GM12878 (cell line): ENCODE measurements around the gene GDPD1. TPM values are rescaled to one million over a fixed set of nuclear protein-coding genes. Genes with fewer than 3 reads are reported as not detected.
"Not testable (repeated sequence)": the region's sequence is repeated elsewhere in the genome, so short reads cannot be mapped to it uniquely, and the experiment has no call there.

ENCODE experiments used
- ATAC-seq: fragments of 200-7000 bp; cut with Tn5 transposase; 3 replicates; pipeline ENCODE4 v1.9.1; 2020; ENCODE audit warnings: mild to moderate bottlenecking, moderate library complexity
- BruUV-seq: library from RNA; stranded (reverse); fragments of 400-500 nt; replicated peaks from 2 replicates; lab custom pipeline; 2021; lab: Mats Ljungman, UMichigan
- CTCF ChIA-PET: fragments of 300-600 bp; sonication (Branson Sonifier 250); formaldehyde crosslinking; extraction: SDS; loops from one replicate; lab custom pipeline; 2021; ENCODE audit warnings: inconsistent platforms; lab: Yijun Ruan, JAX
- POLR2A ChIA-PET: fragments of 350-600 bp; formaldehyde crosslinking; extraction: SDS; loops from one replicate; lab custom pipeline; 2021; ENCODE audit warnings: inconsistent platforms; lab: Charles Lee
- RAD21 ChIA-PET: fragments of 300-600 bp; sonication (Branson Sonifier 250); formaldehyde crosslinking; loops from one replicate; lab custom pipeline; 2023; ENCODE audit warnings: antibody characterized with exemption; ENCODE audit not compliant: unreplicated experiment; lab: Charles Lee
- SMC1A ChIA-PET: fragments of 300-600 bp; sonication (Branson Sonifier 250); formaldehyde crosslinking; loops from one replicate; lab custom pipeline; 2023; ENCODE audit not compliant: unreplicated experiment, uncharacterized antibody; lab: Charles Lee
- DNase-seq: peaks from one replicate; pipeline ENCODE4 v3.0.0-alpha.2; 2011; ENCODE audit warnings: low read depth, low spot score
- FAIRE-seq: peaks from 3 replicates; lab custom pipeline; 2011; peaks lifted over from hg19 to GRCh38; lab: Jason Lieb, UNC
- H2AFZ ChIP-seq: 2 replicates; pipeline ENCODE4 v1.6.0; 2011; ENCODE audit warnings: low read depth, low read length, control low read depth; ENCODE audit not compliant: control insufficient read depth
- H3K27ac ChIP-seq: 2 replicates; pipeline ENCODE4 v1.5.1; 2011; ENCODE audit warnings: control low read depth; ENCODE audit not compliant: control insufficient read depth, insufficient read depth
- H3K27me3 ChIP-seq, 2 experiments: replicated peaks in 1 of 2; 2 replicates each; pipeline versions ENCODE4 v1.6.0 to v1.6.1; 2011; ENCODE audit warnings: low read length in 1 of 2; ENCODE audit not compliant: control insufficient read depth in 2 of 2, insufficient read depth in 2 of 2
- H3K36me3 ChIP-seq, 2 experiments: 2 replicates each; pipeline ENCODE4 v1.5.1; 2011; ENCODE audit warnings: low read length in 1 of 2; ENCODE audit not compliant: control insufficient read depth in 2 of 2, insufficient read depth in 2 of 2
- H3K4me1 ChIP-seq: 2 replicates; pipeline ENCODE4 v1.6.1; 2011; ENCODE audit warnings: mild to moderate bottlenecking, low read length, moderate library complexity, mixed read lengths; ENCODE audit not compliant: control insufficient read depth, insufficient read depth
- H3K4me2 ChIP-seq: 2 replicates; pipeline ENCODE4 v1.6.0; 2011; ENCODE audit warnings: control low read depth; ENCODE audit not compliant: control insufficient read depth, insufficient read depth
- H3K4me3 ChIP-seq: fragments of 200-600 bp; sonication (generic); 2 replicates; pipeline ENCODE4 v1.5.1; 2016
- H3K79me2 ChIP-seq: 2 replicates; pipeline ENCODE4 v1.6.0; 2011; ENCODE audit warnings: low read length; ENCODE audit not compliant: control insufficient read depth, insufficient read depth
- H3K9ac ChIP-seq: 2 replicates; pipeline ENCODE4 v1.8.0; 2011; ENCODE audit warnings: low read length, control low read depth, mixed read lengths; ENCODE audit not compliant: control insufficient read depth, insufficient read depth
- H3K9me3 ChIP-seq: replicated peaks from 3 replicates; pipeline ENCODE4 v1.5.1; 2011; ENCODE audit warnings: mild to moderate bottlenecking, low read length; ENCODE audit not compliant: control insufficient read depth, insufficient read depth
- H4K20me1 ChIP-seq: 2 replicates; pipeline ENCODE4 v1.6.0; 2011; ENCODE audit not compliant: control insufficient read depth, insufficient read depth
- CREM ChIP-seq: IDR thresholded peaks from 2 replicates; pipeline ENCODE4 v1.6.1; 2014; ENCODE audit warnings: antibody characterized with exemption, low read depth
- EZH2 ChIP-seq: IDR thresholded peaks from 2 replicates; pipeline ENCODE4 v1.6.1; 2012; ENCODE audit warnings: low read depth, mild to moderate bottlenecking, control low read depth, inconsistent platforms, low read length, borderline replicate concordance; ENCODE audit not compliant: control insufficient read depth
- HDGF ChIP-seq: fragments of 450-650 bp; IDR thresholded peaks from 2 replicates; pipeline ENCODE4 v1.6.1; 2016; ENCODE audit warnings: antibody characterized with exemption
- MTA2 ChIP-seq: fragments of 450-650 bp; IDR thresholded peaks from 2 replicates; pipeline ENCODE4 v1.6.1; 2016; ENCODE audit warnings: low read depth, mild to moderate bottlenecking, moderate library complexity
- MTA3 ChIP-seq: IDR thresholded peaks from 2 replicates; pipeline ENCODE4 v1.6.1; 2012; ENCODE audit warnings: low read length, inconsistent platforms, borderline replicate concordance
- MYC ChIP-seq: IDR thresholded peaks from 2 replicates; pipeline ENCODE4 v1.6.1; 2011; ENCODE audit warnings: mild to moderate bottlenecking, low read length, moderate library complexity, inconsistent platforms; ENCODE audit not compliant: insufficient read depth, insufficient replicate concordance, insufficient read length, severe bottlenecking
- NFIC ChIP-seq: IDR thresholded peaks from 2 replicates; pipeline ENCODE4 v1.6.1; 2012; ENCODE audit warnings: low read depth, mild to moderate bottlenecking, inconsistent platforms, low read length, moderate library complexity
- NKRF ChIP-seq: fragments of 450-650 bp; conservative IDR thresholded peaks from 2 replicates; pipeline ENCODE4 v1.6.1; 2017; ENCODE audit warnings: mild to moderate bottlenecking, moderate library complexity
- NR2F1 ChIP-seq: fragments of 450-650 bp; conservative IDR thresholded peaks from 2 replicates; pipeline ENCODE4 v1.6.1; 2017; ENCODE audit warnings: mild to moderate bottlenecking
- RUNX3 ChIP-seq: IDR thresholded peaks from 2 replicates; pipeline ENCODE4 v1.6.1; 2012; ENCODE audit warnings: low read length, inconsistent platforms
- STAT1 ChIP-seq: fragments of 450-650 bp; conservative IDR thresholded peaks from 2 replicates; pipeline ENCODE4 v1.6.1; 2014; ENCODE audit warnings: antibody characterized with exemption, mild to moderate bottlenecking
- ZBTB33 ChIP-seq: fragments of 450-650 bp; IDR thresholded peaks from 2 replicates; pipeline ENCODE4 v1.6.1; 2017; ENCODE audit warnings: mild to moderate bottlenecking
- WGBS: methylation state at CpG from one replicate; pipeline ENCODE4 v1.1.6; 2016; ENCODE audit warnings: low lambda C conversion rate; ENCODE audit not compliant: insufficient replicate concordance, insufficient coverage; ENCODE audit errors: missing lambda C conversion rate; 5-methylcytosine and 5-hydroxymethylcytosine counted together
- in situ Hi-C: fragments of 300-500 bp; cut with MboI; formaldehyde crosslinking; loops from 9 replicates; pipeline ENCODE4 v1.14.3; 2018; ENCODE audit warnings: mixed read lengths
- intact Hi-C: fragments of 100-400 bp; cut with micrococcal nuclease; formaldehyde crosslinking; loops from one replicate; pipeline ENCODE4 v1.14.2; 2022; ENCODE audit not compliant: unreplicated experiment
- polyA plus RNA-seq, 11 experiments: library from polyadenylated mRNA; depleted of rRNA in 4 of 11; unstranded in 6 of 11; stranded (reverse) in 5 of 11; fragments of >200 nt; fragmentation: Nextera tagmentation in 4 of 11; fragmentation: Illumina TruSeq in 1 of 11; extraction: Ambion mirVana in 4 of 11; extraction: Trizol in 1 of 11; gene quantifications; 1 replicate in 1 of 11; 2 replicates in 10 of 11; pipeline versions ENCODE4 v1.2.1 to v1.2.3, GENCODE V29; 2011 to 2016; ENCODE audit warnings: inconsistent platforms in 2 of 11, missing spikeins in 2 of 11, low read depth in 1 of 11
- total RNA-seq, 4 experiments: library from RNA; depleted of rRNA in 3 of 4; stranded (reverse); fragments of >200 nt in 3 of 4; fragmentation: Illumina TruSeq in 1 of 4; extraction: Trizol in 1 of 4; gene quantifications; 2 replicates each; pipeline versions ENCODE4 v1.2.1 to v1.2.3, GENCODE V29; 2013 to 2021

Gene GDPD1
- total and polyA plus RNA-seq, 10 of the 15 experiments (the other 5 are each of a cell fraction or from before 2014, with no cell fraction given) = 0.18 to 1.6 (median 0.69) TPM

GRCh38 chr17:59223813-59224212 lies 3.5 kb downstream of the GDPD1 start:
- H3K4me1 ChIP-seq = no peaks in the 10 kb centered on the region
- H3K36me3 ChIP-seq = no peaks in the 10 kb centered on the region
- no peak overlapping the region for H3K9ac ChIP-seq
- ChIA-PET SMC1A (interaction anchor here (0.6 kb wide), 1 partner anchor 74 kb away, joined by 3 read pairs; no protein-coding TSS in a partner anchor), CTCF (interaction anchor here (0.6 to 1.9 kb wide), 2 partner anchors 96 to 106 kb away, joined by 3 to 4 read pairs; no protein-coding TSS in a partner anchor), RAD21 (no interaction called here), POLR2A (no interaction called here)
- no peak for ATAC-seq
- no peaks in the 10 kb centered on the region for H3K27me3 ChIP-seq
- no peak for TF ChIP-seq NR2F1
- TF ChIP-seq HDGF = no peak
- TF ChIP-seq MTA2 = no peak
- no peak for TF ChIP-seq NFIC
- no peak for TF ChIP-seq ZBTB33
- no peak for TF ChIP-seq RUNX3
- TF ChIP-seq MTA3 = no peak
- TF ChIP-seq STAT1 = no peak
- TF ChIP-seq MYC = no peak
- TF ChIP-seq NKRF = no peak
- no peak for TF ChIP-seq EZH2
- no peak for TF ChIP-seq CREM
- H3K27ac ChIP-seq = no peak overlapping the region
- in situ Hi-C loops = no loop called here
- no peaks in the 10 kb centered on the region for H3K9me3 ChIP-seq
- H3K79me2 ChIP-seq = no peaks in the 10 kb centered on the region
- FAIRE-seq = no peak
- WGBS = 81% methylated on average over 7 of the region's 7 CpGs
- DNase-seq = no peak
- no peak overlapping the region for H3K4me3 ChIP-seq
- no peak overlapping the region for H2AFZ ChIP-seq
- no peak overlapping the region for H3K4me2 ChIP-seq
- intact Hi-C loops = loop anchor here (5.0 kb wide), 1 partner anchor 218 kb away; no protein-coding TSS in a partner anchor
- no TSS peak for BruUV-seq
- H4K20me1 ChIP-seq = no peaks in the 10 kb centered on the region

GRCh38 chr17:59228588-59228987 lies 8.3 kb downstream of the GDPD1 start:
- H3K4me1 ChIP-seq, H3K9me3 ChIP-seq, BruUV-seq, H3K36me3 ChIP-seq, H3K4me3 ChIP-seq, ATAC-seq, DNase-seq, intact Hi-C loops, in situ Hi-C loops, FAIRE-seq, H3K27ac ChIP-seq, H3K27me3 ChIP-seq, H3K9ac ChIP-seq, H3K79me2 ChIP-seq, H2AFZ ChIP-seq, H4K20me1 ChIP-seq, H3K4me2 ChIP-seq: not testable (repeated sequence)
- ChIA-PET RAD21 (interaction anchor here (0.7 kb wide), 1 partner anchor 213 kb away, joined by 3 read pairs; no protein-coding TSS in a partner anchor), CTCF (interaction anchor here (0.5 to 1.0 kb wide), 3 partner anchors 11 to 1715 kb away, joined by 3 to 4 read pairs (median 3); no protein-coding TSS in a partner anchor), SMC1A (interaction anchor here (0.6 to 1.4 kb wide), 3 partner anchors 8 to 505 kb away, joined by 3 to 5 read pairs (median 5); partner anchors contain the start of gene GDPD1), POLR2A (interaction anchor here (0.6 kb wide), 2 partner anchors 46 to 535 kb away, joined by 3 read pairs; no protein-coding TSS in a partner anchor)
- WGBS = 33% methylated on average over 1 of the region's 1 CpG
